WTC11 (cell line): ENCODE data around the gene TFG. TPM values are rescaled to one million over a fixed set of nuclear protein-coding genes. Genes with fewer than 3 reads are reported as not detected.

ENCODE experiments used
- ATAC-seq: fragments of 200-7000 bp; cut with Tn5 transposase; 2 replicates; pipeline ENCODE4 v1.10.0; 2021; ENCODE audit warnings: mild to moderate bottlenecking, moderate library complexity
- CTCF ChIA-PET: fragments of 300-600 bp; sonication (Branson Sonifier 250); formaldehyde crosslinking; loops from one replicate; lab custom pipeline; 2021; ENCODE audit warnings: antibody characterized with exemption; lab: Charles Lee
- POLR2A ChIA-PET: fragments of 350-600 bp; sonication (Branson Sonifier 250); formaldehyde crosslinking; loops from one replicate; lab custom pipeline; 2021; ENCODE audit warnings: antibody characterized with exemption; lab: Charles Lee
- DNase-seq: peaks from one replicate; pipeline ENCODE4 v3.0.0; 2021; ENCODE audit warnings: low spot score
- H3K27ac Mint-ChIP-seq: 2 replicates; pipeline ENCODE4 v1.8.0; 2021; ENCODE audit warnings: mixed read lengths
- H3K27me3 Mint-ChIP-seq: 2 replicates; pipeline ENCODE4 v1.8.0; 2021; ENCODE audit warnings: low read depth, mild to moderate bottlenecking, moderate library complexity, mixed read lengths
- H3K36me3 Mint-ChIP-seq: 2 replicates; pipeline ENCODE4 v1.8.0; 2021; ENCODE audit warnings: mixed read lengths
- H3K4me1 Mint-ChIP-seq: 2 replicates; pipeline ENCODE4 v1.8.0; 2022; ENCODE audit warnings: mixed read lengths
- H3K4me3 Mint-ChIP-seq: 2 replicates; pipeline ENCODE4 v1.8.0; 2021; ENCODE audit warnings: mild to moderate bottlenecking, moderate library complexity, mixed read lengths
- H3K9me3 Mint-ChIP-seq: 2 replicates; pipeline ENCODE4 v1.8.0; 2021; ENCODE audit warnings: mixed read lengths
- CBFB ChIP-seq: sonication (generic); formaldehyde crosslinking; IDR thresholded peaks from 2 replicates; pipeline ENCODE4 v1.8.1; 2022; ENCODE audit warnings: mild to moderate bottlenecking, low read depth, missing genetic modification reagents
- CREB1 ChIP-seq: sonication (generic); formaldehyde crosslinking; IDR thresholded peaks from 2 replicates; pipeline ENCODE4 v1.8.0; 2023; ENCODE audit warnings: mild to moderate bottlenecking, missing genetic modification reagents
- IRF2 ChIP-seq: sonication (generic); formaldehyde crosslinking; IDR thresholded peaks from 2 replicates; pipeline ENCODE4 v1.8.0; 2022; ENCODE audit warnings: low read depth, missing genetic modification reagents, borderline replicate concordance
- JUN ChIP-seq: sonication (generic); formaldehyde crosslinking; IDR thresholded peaks from 2 replicates; pipeline ENCODE4 v1.8.0; 2023; ENCODE audit warnings: mild to moderate bottlenecking, missing genetic modification reagents
- MXD4 ChIP-seq: fragments of 250-450 bp; sonication (Bioruptor Pico); IDR thresholded peaks from 2 replicates; pipeline ENCODE4 v1.8.0; 2021; ENCODE audit warnings: mild to moderate bottlenecking, moderate library complexity, borderline replicate concordance
- NFE2L1 ChIP-seq: sonication (generic); formaldehyde crosslinking; IDR thresholded peaks from 2 replicates; pipeline ENCODE4 v1.8.1; 2023; ENCODE audit warnings: missing genetic modification reagents
- TEAD1 ChIP-seq: sonication (generic); formaldehyde crosslinking; IDR thresholded peaks from 2 replicates; pipeline ENCODE4 v1.8.0; 2022; ENCODE audit warnings: mild to moderate bottlenecking, missing genetic modification reagents
- TEAD4 ChIP-seq: sonication (generic); formaldehyde crosslinking; IDR thresholded peaks from 2 replicates; pipeline ENCODE4 v1.8.0; 2022; ENCODE audit warnings: mild to moderate bottlenecking, missing genetic modification reagents
- ZNF317 ChIP-seq: sonication (generic); formaldehyde crosslinking; IDR thresholded peaks from 2 replicates; pipeline ENCODE4 v1.8.1; 2023; ENCODE audit warnings: low read depth, mild to moderate bottlenecking, moderate library complexity, missing genetic modification reagents, borderline replicate concordance
- total RNA-seq: library from RNA; stranded (reverse); gene quantifications from 3 replicates; pipeline ENCODE4 v1.2.3, GENCODE V29; 2021
- TF ChIP-seq, protein P1 (sequence below): sonication (generic); formaldehyde crosslinking; IDR thresholded peaks from 2 replicates; pipeline ENCODE4 v1.8.1; 2023; ENCODE audit warnings: mild to moderate bottlenecking, missing genetic modification reagents
- TF ChIP-seq, protein P2 (sequence below): sonication (generic); formaldehyde crosslinking; conservative IDR thresholded peaks from 2 replicates; pipeline ENCODE4 v1.8.1; 2022; ENCODE audit warnings: mild to moderate bottlenecking, missing genetic modification reagents
- TF ChIP-seq, protein P3 (sequence below): sonication (generic); formaldehyde crosslinking; IDR thresholded peaks from 2 replicates; pipeline ENCODE4 v1.8.1; 2022; ENCODE audit warnings: low read depth, mild to moderate bottlenecking, moderate library complexity, missing genetic modification reagents, borderline replicate concordance
- TF ChIP-seq, protein P4 (sequence below): sonication (generic); formaldehyde crosslinking; IDR thresholded peaks from 2 replicates; pipeline ENCODE4 v1.8.1; 2022; ENCODE audit warnings: mild to moderate bottlenecking, missing genetic modification reagents, moderate library complexity, borderline replicate concordance
- TF ChIP-seq, protein P5 (sequence below): sonication (generic); formaldehyde crosslinking; IDR thresholded peaks from 2 replicates; pipeline ENCODE4 v1.8.1; 2023; ENCODE audit warnings: mild to moderate bottlenecking, missing genetic modification reagents
- TF ChIP-seq, protein P6 (sequence below): fragments of 250-450 bp; sonication (Bioruptor Pico); IDR thresholded peaks from 2 replicates; pipeline ENCODE4 v2.1.2; 2022; ENCODE audit warnings: mild to moderate bottlenecking, moderate library complexity
- TF ChIP-seq, protein P7 (sequence below): sonication (generic); formaldehyde crosslinking; IDR thresholded peaks from 2 replicates; pipeline ENCODE4 v1.8.1; 2023; ENCODE audit warnings: mild to moderate bottlenecking, missing genetic modification reagents, borderline replicate concordance
- TF ChIP-seq, protein P8 (sequence below): sonication (generic); formaldehyde crosslinking; IDR thresholded peaks from 2 replicates; pipeline ENCODE4 v1.8.0; 2022; ENCODE audit warnings: mild to moderate bottlenecking, missing genetic modification reagents

TFG gene
- total RNA-seq, 1 experiment from 2014 or later, result 64.9 TPM

DNA sequence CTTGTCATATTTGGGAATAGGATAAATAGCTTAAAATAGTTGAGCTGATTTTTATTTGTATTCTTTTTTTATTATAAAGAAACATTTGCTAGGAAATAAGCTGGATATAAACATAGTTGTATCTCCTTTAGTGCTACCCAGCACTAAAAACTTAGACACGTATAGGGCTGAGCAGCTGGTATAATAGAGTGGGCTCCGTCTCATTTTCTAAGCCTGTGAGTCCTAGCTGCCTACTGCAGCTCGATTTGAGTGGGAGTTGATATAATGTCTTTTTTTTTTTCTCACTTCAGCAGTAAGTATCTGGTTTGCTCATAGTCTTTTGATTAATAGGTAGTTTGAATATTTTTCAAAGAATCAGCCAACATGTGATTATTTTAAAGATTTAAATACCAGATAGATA lies 34.2 kb downstream of the TFG start:
- Mint-ChIP-seq H3K9me3 (no peaks in the 10 kb centered on the region), H3K4me3 (no peak overlapping the region), H3K36me3 (peaks cover 46% of the 10 kb centered on the region)
- ATAC-seq (no peak), DNase-seq (no peak)
- TF ChIP-seq ZNF317, result no peak
- TF ChIP-seq CREB1, result no peak
- TF ChIP-seq, protein P1, sequence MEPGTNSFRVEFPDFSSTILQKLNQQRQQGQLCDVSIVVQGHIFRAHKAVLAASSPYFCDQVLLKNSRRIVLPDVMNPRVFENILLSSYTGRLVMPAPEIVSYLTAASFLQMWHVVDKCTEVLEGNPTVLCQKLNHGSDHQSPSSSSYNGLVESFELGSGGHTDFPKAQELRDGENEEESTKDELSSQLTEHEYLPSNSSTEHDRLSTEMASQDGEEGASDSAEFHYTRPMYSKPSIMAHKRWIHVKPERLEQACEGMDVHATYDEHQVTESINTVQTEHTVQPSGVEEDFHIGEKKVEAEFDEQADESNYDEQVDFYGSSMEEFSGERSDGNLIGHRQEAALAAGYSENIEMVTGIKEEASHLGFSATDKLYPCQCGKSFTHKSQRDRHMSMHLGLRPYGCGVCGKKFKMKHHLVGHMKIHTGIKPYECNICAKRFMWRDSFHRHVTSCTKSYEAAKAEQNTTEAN, result no peak
- TF ChIP-seq TEAD4 (CRISPR knock-in tag), result no peak
- TF ChIP-seq, protein P2, sequence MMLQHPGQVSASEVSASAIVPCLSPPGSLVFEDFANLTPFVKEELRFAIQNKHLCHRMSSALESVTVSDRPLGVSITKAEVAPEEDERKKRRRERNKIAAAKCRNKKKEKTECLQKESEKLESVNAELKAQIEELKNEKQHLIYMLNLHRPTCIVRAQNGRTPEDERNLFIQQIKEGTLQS (CRISPR knock-in tag), result no peak
- TF ChIP-seq, all 79 proteins: peak for 0
- CTCF ChIA-PET, result interaction anchor here (1.1 to 1.5 kb wide), 2 partner anchors 281 to 452 kb away, joined by 3 to 4 read pairs; no protein-coding TSS in a partner anchor
- H3K27me3 Mint-ChIP-seq, result no peaks in the 10 kb centered on the region
- no peaks in the 10 kb centered on the region for H3K4me1 Mint-ChIP-seq
- H3K27ac Mint-ChIP-seq, result no peak overlapping the region
- POLR2A ChIA-PET, result no interaction called here

DNA sequence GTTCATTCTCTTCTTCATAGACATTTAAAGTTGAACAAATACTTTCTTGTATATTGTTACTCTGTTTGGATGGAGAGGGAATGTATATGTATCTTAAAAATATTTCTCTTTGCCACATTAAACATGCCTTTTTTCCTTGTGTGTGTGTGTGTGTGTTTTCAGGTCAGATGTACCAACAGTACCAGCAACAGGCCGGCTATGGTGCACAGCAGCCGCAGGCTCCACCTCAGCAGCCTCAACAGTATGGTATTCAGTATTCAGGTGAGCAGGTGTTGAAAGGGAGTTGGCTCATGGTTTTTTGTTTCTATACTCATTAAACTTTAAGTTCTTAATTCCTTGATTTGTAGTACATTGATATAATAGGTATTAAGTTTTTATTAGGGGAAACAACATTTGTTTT lies 35.4 kb downstream of the TFG start:
- CTCF ChIA-PET, result no interaction called here
- POLR2A ChIA-PET, result no interaction called here
- H3K36me3 Mint-ChIP-seq, result peaks cover 48% of the 10 kb centered on the region

DNA sequence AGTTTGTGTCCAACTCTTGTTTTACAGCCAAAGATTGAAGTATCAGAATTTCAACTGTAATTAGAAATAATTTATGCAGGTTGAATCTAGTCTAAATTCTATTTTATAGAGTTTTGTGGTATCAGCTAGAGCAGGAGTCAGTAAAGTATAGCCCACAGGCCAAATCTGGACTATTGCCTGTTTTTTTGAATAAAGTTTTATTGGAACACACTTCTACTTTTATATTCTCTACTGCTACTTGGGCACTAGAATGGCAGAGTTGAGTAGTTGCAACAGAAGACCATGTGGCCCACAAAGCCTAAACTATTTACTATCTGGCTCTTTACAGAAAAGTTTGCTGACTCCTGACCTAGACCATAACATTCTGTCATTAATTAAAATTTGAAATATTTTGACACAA lies 36.3 kb downstream of the TFG start:
- no peaks in the 10 kb centered on the region for H3K9me3 Mint-ChIP-seq
- no peak overlapping the region for H3K27ac Mint-ChIP-seq
- no peak overlapping the region for H3K4me3 Mint-ChIP-seq
- DNase-seq (no peak), ATAC-seq (no peak)
- H3K27me3 Mint-ChIP-seq, result no peaks in the 10 kb centered on the region
- peaks cover 48% of the 10 kb centered on the region for H3K36me3 Mint-ChIP-seq
- CTCF ChIA-PET, result no interaction called here
- H3K4me1 Mint-ChIP-seq, result no peaks in the 10 kb centered on the region
- POLR2A ChIA-PET, result no interaction called here
- no peak for TF ChIP-seq IRF2 (CRISPR knock-in tag)
- no peak for TF ChIP-seq ZNF317
- no peak for TF ChIP-seq NFE2L1 (CRISPR knock-in tag)
- TF ChIP-seq, protein P3, sequence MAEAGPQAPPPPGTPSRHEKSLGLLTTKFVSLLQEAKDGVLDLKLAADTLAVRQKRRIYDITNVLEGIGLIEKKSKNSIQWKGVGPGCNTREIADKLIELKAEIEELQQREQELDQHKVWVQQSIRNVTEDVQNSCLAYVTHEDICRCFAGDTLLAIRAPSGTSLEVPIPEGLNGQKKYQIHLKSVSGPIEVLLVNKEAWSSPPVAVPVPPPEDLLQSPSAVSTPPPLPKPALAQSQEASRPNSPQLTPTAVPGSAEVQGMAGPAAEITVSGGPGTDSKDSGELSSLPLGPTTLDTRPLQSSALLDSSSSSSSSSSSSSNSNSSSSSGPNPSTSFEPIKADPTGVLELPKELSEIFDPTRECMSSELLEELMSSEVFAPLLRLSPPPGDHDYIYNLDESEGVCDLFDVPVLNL (CRISPR knock-in tag), result no peak
- TF ChIP-seq CBFB (CRISPR knock-in tag), result no peak
- TF ChIP-seq, protein P4, sequence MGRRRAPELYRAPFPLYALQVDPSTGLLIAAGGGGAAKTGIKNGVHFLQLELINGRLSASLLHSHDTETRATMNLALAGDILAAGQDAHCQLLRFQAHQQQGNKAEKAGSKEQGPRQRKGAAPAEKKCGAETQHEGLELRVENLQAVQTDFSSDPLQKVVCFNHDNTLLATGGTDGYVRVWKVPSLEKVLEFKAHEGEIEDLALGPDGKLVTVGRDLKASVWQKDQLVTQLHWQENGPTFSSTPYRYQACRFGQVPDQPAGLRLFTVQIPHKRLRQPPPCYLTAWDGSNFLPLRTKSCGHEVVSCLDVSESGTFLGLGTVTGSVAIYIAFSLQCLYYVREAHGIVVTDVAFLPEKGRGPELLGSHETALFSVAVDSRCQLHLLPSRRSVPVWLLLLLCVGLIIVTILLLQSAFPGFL, result no peak
- TF ChIP-seq, protein P5, sequence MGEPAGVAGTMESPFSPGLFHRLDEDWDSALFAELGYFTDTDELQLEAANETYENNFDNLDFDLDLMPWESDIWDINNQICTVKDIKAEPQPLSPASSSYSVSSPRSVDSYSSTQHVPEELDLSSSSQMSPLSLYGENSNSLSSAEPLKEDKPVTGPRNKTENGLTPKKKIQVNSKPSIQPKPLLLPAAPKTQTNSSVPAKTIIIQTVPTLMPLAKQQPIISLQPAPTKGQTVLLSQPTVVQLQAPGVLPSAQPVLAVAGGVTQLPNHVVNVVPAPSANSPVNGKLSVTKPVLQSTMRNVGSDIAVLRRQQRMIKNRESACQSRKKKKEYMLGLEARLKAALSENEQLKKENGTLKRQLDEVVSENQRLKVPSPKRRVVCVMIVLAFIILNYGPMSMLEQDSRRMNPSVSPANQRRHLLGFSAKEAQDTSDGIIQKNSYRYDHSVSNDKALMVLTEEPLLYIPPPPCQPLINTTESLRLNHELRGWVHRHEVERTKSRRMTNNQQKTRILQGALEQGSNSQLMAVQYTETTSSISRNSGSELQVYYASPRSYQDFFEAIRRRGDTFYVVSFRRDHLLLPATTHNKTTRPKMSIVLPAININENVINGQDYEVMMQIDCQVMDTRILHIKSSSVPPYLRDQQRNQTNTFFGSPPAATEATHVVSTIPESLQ (CRISPR knock-in tag), result no peak

More for the DNA sequence above, 35.4 kb downstream of the TFG start:
- no peaks in the 10 kb centered on the region for H3K4me1 Mint-ChIP-seq
- ATAC-seq (no peak), DNase-seq (no peak)
- H3K9me3 Mint-ChIP-seq, result no peaks in the 10 kb centered on the region
- H3K4me3 Mint-ChIP-seq, result no peak overlapping the region
- 0 out of 2 replicates have a peak overlapping the region, but pooled peaks have one; percentile 20 for H3K27ac Mint-ChIP-seq
- no peaks in the 10 kb centered on the region for H3K27me3 Mint-ChIP-seq
- no peak for TF ChIP-seq TEAD1 (CRISPR knock-in tag)
- TF ChIP-seq, protein P6, sequence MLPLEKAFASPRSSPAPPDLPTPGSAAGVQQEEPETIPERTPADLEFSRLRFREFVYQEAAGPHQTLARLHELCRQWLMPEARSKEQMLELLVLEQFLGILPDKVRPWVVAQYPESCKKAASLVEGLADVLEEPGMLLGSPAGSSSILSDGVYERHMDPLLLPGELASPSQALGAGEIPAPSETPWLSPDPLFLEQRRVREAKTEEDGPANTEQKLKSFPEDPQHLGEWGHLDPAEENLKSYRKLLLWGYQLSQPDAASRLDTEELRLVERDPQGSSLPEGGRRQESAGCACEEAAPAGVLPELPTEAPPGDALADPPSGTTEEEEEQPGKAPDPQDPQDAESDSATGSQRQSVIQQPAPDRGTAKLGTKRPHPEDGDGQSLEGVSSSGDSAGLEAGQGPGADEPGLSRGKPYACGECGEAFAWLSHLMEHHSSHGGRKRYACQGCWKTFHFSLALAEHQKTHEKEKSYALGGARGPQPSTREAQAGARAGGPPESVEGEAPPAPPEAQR, result no peak
- TF ChIP-seq MXD4 (CRISPR knock-in tag), result no peak
- TF ChIP-seq, protein P7, sequence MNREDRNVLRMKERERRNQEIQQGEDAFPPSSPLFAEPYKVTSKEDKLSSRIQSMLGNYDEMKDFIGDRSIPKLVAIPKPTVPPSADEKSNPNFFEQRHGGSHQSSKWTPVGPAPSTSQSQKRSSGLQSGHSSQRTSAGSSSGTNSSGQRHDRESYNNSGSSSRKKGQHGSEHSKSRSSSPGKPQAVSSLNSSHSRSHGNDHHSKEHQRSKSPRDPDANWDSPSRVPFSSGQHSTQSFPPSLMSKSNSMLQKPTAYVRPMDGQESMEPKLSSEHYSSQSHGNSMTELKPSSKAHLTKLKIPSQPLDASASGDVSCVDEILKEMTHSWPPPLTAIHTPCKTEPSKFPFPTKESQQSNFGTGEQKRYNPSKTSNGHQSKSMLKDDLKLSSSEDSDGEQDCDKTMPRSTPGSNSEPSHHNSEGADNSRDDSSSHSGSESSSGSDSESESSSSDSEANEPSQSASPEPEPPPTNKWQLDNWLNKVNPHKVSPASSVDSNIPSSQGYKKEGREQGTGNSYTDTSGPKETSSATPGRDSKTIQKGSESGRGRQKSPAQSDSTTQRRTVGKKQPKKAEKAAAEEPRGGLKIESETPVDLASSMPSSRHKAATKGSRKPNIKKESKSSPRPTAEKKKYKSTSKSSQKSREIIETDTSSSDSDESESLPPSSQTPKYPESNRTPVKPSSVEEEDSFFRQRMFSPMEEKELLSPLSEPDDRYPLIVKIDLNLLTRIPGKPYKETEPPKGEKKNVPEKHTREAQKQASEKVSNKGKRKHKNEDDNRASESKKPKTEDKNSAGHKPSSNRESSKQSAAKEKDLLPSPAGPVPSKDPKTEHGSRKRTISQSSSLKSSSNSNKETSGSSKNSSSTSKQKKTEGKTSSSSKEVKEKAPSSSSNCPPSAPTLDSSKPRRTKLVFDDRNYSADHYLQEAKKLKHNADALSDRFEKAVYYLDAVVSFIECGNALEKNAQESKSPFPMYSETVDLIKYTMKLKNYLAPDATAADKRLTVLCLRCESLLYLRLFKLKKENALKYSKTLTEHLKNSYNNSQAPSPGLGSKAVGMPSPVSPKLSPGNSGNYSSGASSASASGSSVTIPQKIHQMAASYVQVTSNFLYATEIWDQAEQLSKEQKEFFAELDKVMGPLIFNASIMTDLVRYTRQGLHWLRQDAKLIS (CRISPR knock-in tag), result no peak
- no peak for TF ChIP-seq TEAD4 (CRISPR knock-in tag)
- TF ChIP-seq, protein P8, sequence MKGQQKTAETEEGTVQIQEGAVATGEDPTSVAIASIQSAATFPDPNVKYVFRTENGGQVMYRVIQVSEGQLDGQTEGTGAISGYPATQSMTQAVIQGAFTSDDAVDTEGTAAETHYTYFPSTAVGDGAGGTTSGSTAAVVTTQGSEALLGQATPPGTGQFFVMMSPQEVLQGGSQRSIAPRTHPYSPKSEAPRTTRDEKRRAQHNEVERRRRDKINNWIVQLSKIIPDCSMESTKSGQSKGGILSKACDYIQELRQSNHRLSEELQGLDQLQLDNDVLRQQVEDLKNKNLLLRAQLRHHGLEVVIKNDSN (CRISPR knock-in tag), result no peak
- TF ChIP-seq JUN (CRISPR knock-in tag), result no peak
